Glutamatergic neuron (in vitro differentiated cells): ENCODE data around the gene ADIPOR2. TPM values are rescaled to one million over a fixed set of nuclear protein-coding genes. Genes with fewer than 3 reads are reported as not detected.
A peak's percentile ranks its signal among the peaks of the same experiment; 100 is the strongest.

Source experiments
- DNase-seq: peaks from one replicate; pipeline ENCODE4 v3.0.0; 2022
- H3K27ac Mint-ChIP-seq: one replicate; pipeline ENCODE4 v1.8.0; 2020; ENCODE audit warnings: mild to moderate bottlenecking, mixed read lengths, inconsistent platforms; ENCODE audit not compliant: unreplicated experiment
- H3K27me3 Mint-ChIP-seq: one replicate; pipeline ENCODE4 v1.8.0; 2020; ENCODE audit warnings: mild to moderate bottlenecking, moderate library complexity, mixed read lengths, inconsistent platforms; ENCODE audit not compliant: unreplicated experiment
- H3K36me3 Mint-ChIP-seq: one replicate; pipeline ENCODE4 v1.8.0; 2020; ENCODE audit warnings: mild to moderate bottlenecking, mixed read lengths, inconsistent platforms; ENCODE audit not compliant: unreplicated experiment
- H3K4me1 Mint-ChIP-seq: one replicate; pipeline ENCODE4 v1.8.0; 2020; ENCODE audit warnings: mild to moderate bottlenecking, low read depth, mixed read lengths, inconsistent platforms; ENCODE audit not compliant: unreplicated experiment
- H3K4me3 Mint-ChIP-seq: one replicate; pipeline ENCODE4 v1.8.0; 2020; ENCODE audit warnings: mild to moderate bottlenecking, mixed read lengths, inconsistent platforms; ENCODE audit not compliant: unreplicated experiment
- H3K9me3 Mint-ChIP-seq: one replicate; pipeline ENCODE4 v1.8.0; 2020; ENCODE audit warnings: mild to moderate bottlenecking, moderate library complexity, mixed read lengths, inconsistent platforms; ENCODE audit not compliant: unreplicated experiment
- total RNA-seq: library from RNA; stranded (reverse); fragmentation: NEBNext Ultra II Directional; extraction: Animal tissue kit (Norgen Biotek cat#: 25700); gene quantifications from one replicate; pipeline ENCODE4 v1.2.1, GENCODE V29; 2021; ENCODE audit not compliant: unreplicated experiment
- TF ChIP-seq, protein P1 (sequence below): fragments of 200-600 bp; sonication (generic); IDR thresholded peaks from one replicate; pipeline ENCODE4 v1.5.0; 2021; ENCODE audit not compliant: partially characterized antibody, unreplicated experiment

Gene ADIPOR2
- total RNA-seq, 1 donor from 2014 or later = 43.3 TPM

DNA sequence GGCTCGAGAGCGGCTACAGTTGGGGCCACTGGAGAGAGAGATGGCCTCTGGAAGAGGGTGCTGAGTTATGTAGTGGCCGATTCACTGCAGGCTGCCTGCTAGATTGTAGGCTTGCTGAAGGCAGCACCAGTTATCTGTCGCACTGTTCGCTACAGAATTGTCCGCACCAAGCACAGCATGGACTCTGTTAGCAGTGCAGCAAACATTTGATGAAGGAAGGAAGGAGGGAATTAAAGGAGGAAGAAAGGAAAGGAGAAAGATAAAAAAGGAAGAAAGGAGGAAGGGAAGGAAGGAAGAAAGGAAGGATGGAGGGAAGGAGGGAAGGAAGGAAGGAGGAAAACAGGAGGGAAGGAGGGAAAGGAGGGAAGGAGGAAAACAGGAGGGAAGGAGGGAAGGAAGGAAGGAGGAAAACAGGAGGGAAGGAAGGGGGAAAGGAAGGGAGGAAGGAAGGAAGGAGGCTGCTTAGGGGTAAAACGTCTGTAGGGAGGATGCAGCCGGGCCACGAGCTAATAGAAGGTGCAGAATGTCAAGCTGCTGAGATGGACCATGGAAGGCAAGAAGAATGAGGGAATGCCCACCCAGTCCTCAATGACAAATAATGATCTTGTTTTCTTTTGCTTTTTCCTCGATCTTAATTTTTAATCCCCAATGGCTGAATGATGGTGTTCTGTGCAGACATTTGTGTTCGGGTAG lies 27.3 kb upstream of the ADIPOR2 start:
- Mint-ChIP-seq H3K9me3 (peaks cover 6% of the 10 kb centered on the region), H3K27ac (no peak overlapping the region), H3K36me3 (peaks cover 4% of the 10 kb centered on the region), H3K4me3 (no peak overlapping the region), H3K4me1 (peaks cover 5% of the 10 kb centered on the region), H3K27me3 (peaks cover 9% of the 10 kb centered on the region)
- no peak for DNase-seq
- TF ChIP-seq, protein P1, sequence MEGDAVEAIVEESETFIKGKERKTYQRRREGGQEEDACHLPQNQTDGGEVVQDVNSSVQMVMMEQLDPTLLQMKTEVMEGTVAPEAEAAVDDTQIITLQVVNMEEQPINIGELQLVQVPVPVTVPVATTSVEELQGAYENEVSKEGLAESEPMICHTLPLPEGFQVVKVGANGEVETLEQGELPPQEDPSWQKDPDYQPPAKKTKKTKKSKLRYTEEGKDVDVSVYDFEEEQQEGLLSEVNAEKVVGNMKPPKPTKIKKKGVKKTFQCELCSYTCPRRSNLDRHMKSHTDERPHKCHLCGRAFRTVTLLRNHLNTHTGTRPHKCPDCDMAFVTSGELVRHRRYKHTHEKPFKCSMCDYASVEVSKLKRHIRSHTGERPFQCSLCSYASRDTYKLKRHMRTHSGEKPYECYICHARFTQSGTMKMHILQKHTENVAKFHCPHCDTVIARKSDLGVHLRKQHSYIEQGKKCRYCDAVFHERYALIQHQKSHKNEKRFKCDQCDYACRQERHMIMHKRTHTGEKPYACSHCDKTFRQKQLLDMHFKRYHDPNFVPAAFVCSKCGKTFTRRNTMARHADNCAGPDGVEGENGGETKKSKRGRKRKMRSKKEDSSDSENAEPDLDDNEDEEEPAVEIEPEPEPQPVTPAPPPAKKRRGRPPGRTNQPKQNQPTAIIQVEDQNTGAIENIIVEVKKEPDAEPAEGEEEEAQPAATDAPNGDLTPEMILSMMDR = no peak

DNA sequence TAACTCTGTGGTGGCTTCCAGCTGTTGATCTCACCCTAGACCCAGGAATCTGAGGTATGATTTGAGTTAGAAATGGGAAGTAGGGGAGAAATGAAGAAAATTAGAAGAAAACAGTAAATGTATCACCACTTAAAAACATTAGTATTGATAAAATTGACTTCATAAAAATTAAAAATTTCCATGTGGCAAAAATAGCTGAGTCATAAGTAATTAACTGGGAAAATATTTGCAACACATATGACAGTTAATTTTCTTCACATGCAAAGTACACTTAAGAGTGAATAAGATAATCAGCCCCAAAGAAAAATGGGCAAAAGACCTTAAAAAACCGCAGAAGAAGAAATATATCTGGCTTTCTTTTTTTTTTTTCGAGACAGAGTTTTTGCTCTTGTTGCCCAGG lies 25.5 kb upstream of the ADIPOR2 start:
- Mint-ChIP-seq H3K4me1 (peaks cover 5% of the 10 kb centered on the region), H3K9me3 (peaks cover 6% of the 10 kb centered on the region), H3K27me3 (peaks cover 7% of the 10 kb centered on the region), H3K27ac (no peak overlapping the region), H3K4me3 (no peak overlapping the region), H3K36me3 (peaks cover 4% of the 10 kb centered on the region)
- no peak for DNase-seq
- TF ChIP-seq, protein P1 = no peak

DNA sequence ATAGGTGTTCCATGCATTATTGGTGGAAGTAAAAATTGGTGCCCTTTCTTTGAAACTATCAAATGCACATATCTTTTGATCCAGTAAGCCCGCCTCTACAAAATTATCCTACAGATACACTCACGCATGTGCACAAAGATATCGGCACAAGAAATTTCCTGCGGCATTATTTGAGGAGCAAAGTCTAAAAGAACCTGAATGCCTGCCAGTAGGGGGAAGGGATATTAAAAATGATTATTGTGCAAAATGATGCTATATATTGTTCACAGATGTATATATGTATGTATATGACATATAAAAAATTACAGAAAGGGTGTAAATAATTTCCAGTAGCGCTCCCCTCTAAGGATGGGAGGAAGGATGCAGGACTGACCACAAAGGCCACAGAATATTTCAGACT lies 24.7 kb upstream of the ADIPOR2 start:
- DNase-seq = no peak
- Mint-ChIP-seq H3K9me3 (peaks cover 6% of the 10 kb centered on the region), H3K4me1 (peaks cover 5% of the 10 kb centered on the region), H3K4me3 (no peak overlapping the region), H3K27ac (no peak overlapping the region), H3K36me3 (peaks cover 4% of the 10 kb centered on the region), H3K27me3 (peaks cover 7% of the 10 kb centered on the region)
- TF ChIP-seq, protein P1 = no peak

DNA sequence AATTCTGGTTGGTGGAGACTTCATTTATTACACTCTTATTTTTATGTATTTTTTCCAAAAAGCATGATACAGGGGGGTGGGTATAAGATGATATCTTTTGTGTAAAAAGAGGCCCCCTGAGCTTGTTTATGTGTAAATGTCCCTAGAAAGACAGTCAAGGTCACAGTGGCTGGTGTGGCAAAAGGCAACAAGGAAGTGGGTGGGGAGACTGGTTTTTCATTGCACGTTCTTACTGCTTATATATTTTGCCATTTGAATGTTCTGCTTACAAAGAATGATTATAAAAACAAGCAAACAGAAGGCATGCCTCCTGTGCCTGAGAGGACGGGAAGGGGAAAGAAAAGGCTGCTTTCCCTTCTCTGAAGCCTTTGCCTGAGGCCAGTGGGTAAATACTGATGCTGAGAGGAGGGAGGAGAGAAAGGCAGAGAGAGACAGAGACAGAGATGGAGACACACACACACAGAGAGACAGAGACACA lies 24.1 kb upstream of the ADIPOR2 start:
- Mint-ChIP-seq H3K27ac (peak overlapping the region; percentile 74), H3K9me3 (peaks cover 6% of the 10 kb centered on the region), H3K36me3 (peaks cover 4% of the 10 kb centered on the region), H3K27me3 (peaks cover 7% of the 10 kb centered on the region), H3K4me1 (peaks cover 5% of the 10 kb centered on the region), H3K4me3 (no peak overlapping the region)
- TF ChIP-seq, protein P1 = no peak
- no peak for DNase-seq

DNA sequence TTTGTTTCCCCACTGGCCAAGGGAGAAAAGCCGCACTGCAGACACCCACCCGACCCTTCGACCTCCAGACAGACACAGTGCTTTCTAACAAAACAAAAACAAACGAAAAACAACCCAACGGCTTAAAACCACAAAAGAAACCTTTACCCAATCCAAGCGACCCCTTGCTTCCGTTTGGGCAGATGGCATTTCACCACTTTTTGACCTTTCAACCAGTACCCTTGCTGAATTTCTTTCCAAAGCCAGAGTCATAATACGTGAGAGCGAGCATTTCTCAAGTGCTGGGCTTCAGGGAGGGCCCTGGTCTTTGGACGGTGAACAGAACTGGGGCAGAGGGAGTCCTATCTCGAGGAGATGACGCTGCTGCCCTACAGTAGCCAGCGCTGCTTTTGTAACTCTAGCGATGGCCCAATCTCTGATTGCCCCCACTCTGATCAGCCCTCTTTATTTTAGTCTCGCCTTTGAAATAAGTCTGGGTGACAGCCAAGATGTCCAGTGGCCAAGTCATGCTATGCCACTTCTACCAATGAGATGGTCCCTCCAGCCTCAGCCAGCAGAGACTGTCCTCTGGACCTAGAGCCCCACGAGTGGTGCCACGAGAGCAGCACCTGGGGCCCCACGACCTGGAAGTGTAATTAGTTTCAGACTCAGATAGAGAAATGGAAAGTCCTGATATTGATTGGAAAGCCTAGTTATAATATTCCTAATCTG lies 21.9 kb upstream of the ADIPOR2 start:
- Mint-ChIP-seq H3K27ac (no peak overlapping the region), H3K27me3 (peaks cover 1% of the 10 kb centered on the region), H3K36me3 (no peaks in the 10 kb centered on the region), H3K9me3 (peaks cover 2% of the 10 kb centered on the region), H3K4me3 (no peak overlapping the region), H3K4me1 (peaks cover 4% of the 10 kb centered on the region)
- TF ChIP-seq, protein P1 = no peak
- DNase-seq = no peak
